Right cardiac atrium (tissue), 5 donors: ENCODE data around the gene SLC6A18. TPM values are rescaled to one million over a fixed set of nuclear protein-coding genes. Genes with fewer than 3 reads are reported as not detected.
A peak's percentile ranks its signal among the peaks of the same experiment; 100 is the strongest.

Experiments used
- ATAC-seq, 2 donors: fragments of 200-7000 bp; cut with Tn5 transposase; one replicate each; pipeline versions ENCODE4 v1.8.0 to v1.9.1; 2020; ENCODE audit warnings: moderate library complexity in 2 of 2, mild to moderate bottlenecking in 1 of 2
- DNase-seq, 3 donors: peaks; one replicate each; pipeline ENCODE4 v3.0.0-alpha.2; 2020
- H3K27ac ChIP-seq: one replicate; pipeline ENCODE4 v1.5.1; 2013; ENCODE audit warnings: mild to moderate bottlenecking, low read length, control low read depth, moderate library complexity
- H3K27me3 ChIP-seq: one replicate; pipeline ENCODE4 v1.6.1; 2013; ENCODE audit not compliant: control insufficient read depth, insufficient read depth
- H3K4me1 ChIP-seq: one replicate; pipeline ENCODE4 v1.6.1; 2013; ENCODE audit warnings: low read length; ENCODE audit not compliant: control insufficient read depth, insufficient read depth
- H3K4me3 ChIP-seq: one replicate; pipeline ENCODE4 v1.5.1; 2013; ENCODE audit warnings: low read length, control low read depth
- H3K9me3 ChIP-seq: one replicate; pipeline ENCODE4 v1.6.1; 2013; ENCODE audit warnings: low read length; ENCODE audit not compliant: control insufficient read depth
- WGBS: extraction: QIAGEN DNeasy Blood & Tissue Kit; methylation state at CpG from one replicate; pipeline ENCODE4 v1.1.7; 2013; 5-methylcytosine and 5-hydroxymethylcytosine counted together
- intact Hi-C, 4 donors: fragments of 100-400 bp; cut with DNase I; formaldehyde crosslinking; loops; one replicate each; pipeline versions ENCODE4 v1.11.0 to v1.14.0; 2022 to 2023
- polyA plus RNA-seq: library from polyadenylated mRNA; stranded (reverse); fragments of 200-250 nt; gene quantifications from one replicate; pipeline ENCODE4 v1.2.3, GENCODE V29; 2013
- total RNA-seq, 4 donors: library from RNA; stranded (reverse); fragmentation: NEBNext Ultra II Directional; extraction: Animal tissue kit (Norgen Biotek cat#: 25700); gene quantifications; one replicate each; pipeline ENCODE4 v1.2.1, GENCODE V29; 2021
- donor health status: healthy with polysubstance abuse.
- donor health status: DM: no; HTN: yes; CAD: no.
- donor health status: DM: no; HTN: no; CAD: no.
- donor health status: DM: no; HTN: yes; CAD: no; lungs with severe emphysema.
- donor health status: DM: yes; HTN: yes; CAD: no.

The SLC6A18 gene
- total and polyA plus RNA-seq, 5 donors = not detected

GRCh38 chr5:1203968-1204692 is 21.1 kb upstream of the SLC6A18 start:
- Histone ChIP-seq H3K27me3 (no peaks in the 10 kb centered on the region), H3K4me3 (no peak overlapping the region), H3K27ac (no peak overlapping the region), H3K4me1 (no peaks in the 10 kb centered on the region), H3K9me3 (no peaks in the 10 kb centered on the region)
- intact Hi-C loops = no loop called here
- DNase-seq = peak; percentile 10 to 65 (median 54)
- WGBS = 73% methylated on average over 25 of the region's 25 CpGs
- no peak for ATAC-seq

DNA sequence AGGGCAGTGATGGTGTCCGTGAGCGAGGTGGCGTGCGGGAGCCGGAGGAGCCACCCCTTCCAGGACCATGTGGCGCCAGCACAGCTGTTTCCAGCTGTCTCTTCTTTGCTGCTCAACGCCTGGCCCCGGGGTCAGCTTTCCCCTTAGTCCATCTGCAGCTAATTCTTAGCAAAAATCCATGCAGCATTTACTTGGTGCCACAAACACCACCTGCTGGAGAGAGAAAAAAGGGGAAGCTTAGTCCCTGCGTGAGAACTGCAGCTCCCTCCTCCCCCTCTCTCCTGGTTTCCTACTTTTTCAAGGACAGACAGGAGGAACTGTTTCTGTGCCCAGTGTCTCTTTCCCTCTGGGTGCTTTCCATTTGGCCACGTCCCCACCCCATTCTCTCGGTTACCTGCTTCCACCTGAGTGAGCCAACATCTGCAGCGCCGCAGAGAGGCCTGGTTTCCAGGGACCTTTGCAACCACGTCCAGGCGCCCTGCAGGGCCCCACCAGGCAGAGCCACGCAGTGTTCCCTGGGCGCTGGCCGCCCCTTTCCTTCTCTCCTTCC is 20.4 kb upstream of the SLC6A18 start:
- H3K4me1 ChIP-seq = no peaks in the 10 kb centered on the region
- no peaks in the 10 kb centered on the region for H3K9me3 ChIP-seq
- DNase-seq = peak; percentile 1 to 57 (median 21)
- no peaks in the 10 kb centered on the region for H3K27me3 ChIP-seq
- intact Hi-C loops = no loop called here
- H3K4me3 ChIP-seq = no peak overlapping the region
- no peak overlapping the region for H3K27ac ChIP-seq
- 31% methylated on average over 18 of the region's 18 CpGs for WGBS
- ATAC-seq = no peak

DNA sequence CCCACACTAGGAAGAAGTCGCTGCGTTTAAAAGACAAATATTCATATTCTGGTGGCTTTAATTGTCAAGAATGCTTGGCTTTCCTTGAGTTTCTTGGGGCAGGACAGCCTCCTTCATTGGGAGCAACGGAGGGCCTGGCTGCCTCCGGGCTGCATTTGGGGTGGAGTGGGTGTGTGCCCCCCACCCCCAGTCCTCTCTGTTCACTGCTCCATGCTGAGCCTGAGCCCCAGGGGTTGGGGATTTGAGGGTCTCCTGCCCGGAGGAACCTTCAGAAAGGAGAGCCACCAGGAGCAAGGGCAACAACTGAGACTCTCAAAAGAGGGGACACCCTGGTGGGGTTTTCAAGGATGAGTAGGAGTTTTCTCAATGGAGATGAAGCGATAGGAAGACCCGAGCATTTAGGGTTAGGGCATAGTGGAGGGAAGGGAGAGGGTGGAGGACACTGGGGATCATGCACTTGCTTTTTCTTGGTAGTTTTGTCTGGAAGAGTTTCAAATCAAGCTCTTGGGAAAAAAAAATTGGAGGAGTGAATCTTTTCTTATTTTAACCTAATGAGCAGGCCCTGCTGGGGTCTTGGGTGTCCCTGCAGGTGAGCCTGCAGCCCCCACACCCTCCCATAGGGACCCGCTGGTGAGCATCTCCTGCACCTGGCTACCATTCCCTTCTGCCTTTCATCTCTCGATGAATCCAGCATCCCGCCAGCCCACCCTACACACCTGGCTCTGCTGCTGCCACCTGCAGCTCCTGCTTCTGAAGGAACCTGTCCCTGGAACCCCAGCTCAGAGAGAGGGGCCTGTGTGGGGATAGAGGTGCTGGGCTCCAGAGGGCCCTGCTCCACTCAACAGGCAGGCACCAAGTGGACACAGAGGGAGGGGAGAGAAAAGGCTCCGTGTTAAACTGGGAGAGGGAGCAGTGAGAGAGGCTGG is 19.7 kb upstream of the SLC6A18 start:
- no peak overlapping the region for H3K27ac ChIP-seq
- no peaks in the 10 kb centered on the region for H3K4me1 ChIP-seq
- no peaks in the 10 kb centered on the region for H3K27me3 ChIP-seq
- DNase-seq = peak; percentile 9 to 24 (median 22)
- H3K9me3 ChIP-seq = no peaks in the 10 kb centered on the region
- intact Hi-C loops = no loop called here
- H3K4me3 ChIP-seq = no peak overlapping the region
- WGBS = 72% methylated on average over 11 of the region's 11 CpGs
- ATAC-seq = no peak

- Histone ChIP-seq H3K9me3 (no peaks in the 10 kb centered on the region), H3K4me3 (no peak overlapping the region), H3K27ac (no peak overlapping the region), H3K27me3 (no peaks in the 10 kb centered on the region), H3K4me1 (no peaks in the 10 kb centered on the region)
- 79% methylated on average over 49 of the region's 49 CpGs for WGBS
- DNase-seq = peak; percentile 4 to 54 (median 29)
- intact Hi-C loops = no loop called here
- no peak for ATAC-seq
Observed at GRCh38 chr5:1206521-1207412, 18.4 kb upstream of the SLC6A18 start.

DNA sequence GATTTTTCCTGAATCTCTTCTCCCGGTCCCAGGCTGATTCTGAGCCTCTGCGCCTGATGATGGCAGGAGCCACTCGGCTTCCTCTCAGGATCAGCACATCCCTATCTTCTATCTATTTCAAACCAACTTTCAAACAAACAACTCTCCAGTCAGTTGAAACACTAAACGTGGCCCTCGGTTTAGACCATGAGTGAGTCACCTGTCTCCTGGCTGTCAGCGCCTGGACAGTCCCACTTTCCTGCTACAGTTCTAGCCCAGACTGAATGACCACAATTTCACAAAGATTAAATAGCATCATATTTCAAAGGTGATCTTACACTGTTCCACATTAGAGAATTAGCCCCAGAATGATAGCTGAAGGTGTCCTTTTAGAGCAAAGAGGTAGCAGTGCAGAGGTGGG is 17.6 kb upstream of the SLC6A18 start:
- H3K27me3 ChIP-seq = no peaks in the 10 kb centered on the region
- H3K9me3 ChIP-seq = no peaks in the 10 kb centered on the region
- ATAC-seq (no peak), DNase-seq (no peak)
- H3K4me1 ChIP-seq = no peaks in the 10 kb centered on the region
- H3K4me3 ChIP-seq = no peak overlapping the region
- no peak overlapping the region for H3K27ac ChIP-seq
- 52% methylated on average over 6 of the region's 6 CpGs for WGBS
- intact Hi-C loops = no loop called here

DNA sequence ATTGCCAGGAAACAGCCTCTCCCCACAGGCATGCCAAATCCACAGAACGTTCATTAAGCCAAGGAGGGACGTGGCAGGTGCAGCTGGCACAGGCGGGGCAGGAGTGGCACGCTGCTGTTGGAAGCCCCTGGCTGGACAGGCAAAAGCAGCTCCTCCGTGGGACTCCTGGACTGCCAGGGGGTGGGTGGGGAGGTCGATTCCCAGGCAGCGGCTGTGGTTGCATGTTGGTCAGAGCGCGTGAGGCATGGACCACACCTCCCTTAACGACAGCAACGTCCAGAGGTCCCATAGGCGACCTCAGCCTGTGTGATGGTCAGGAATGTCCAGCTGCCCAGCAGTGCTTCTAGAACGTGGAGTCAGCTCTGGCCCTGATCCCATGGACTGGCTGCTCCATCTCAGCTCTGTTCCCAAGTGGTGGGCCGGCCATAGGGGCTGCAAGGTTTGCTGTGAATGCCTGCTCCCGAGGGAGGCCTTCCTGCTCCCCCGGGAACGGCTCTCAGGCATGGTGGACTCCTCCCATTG is 16.9 kb upstream of the SLC6A18 start:
- H3K27ac ChIP-seq = no peak overlapping the region
- no peaks in the 10 kb centered on the region for H3K9me3 ChIP-seq
- DNase-seq = peak; percentile 7 to 38 (median 11)
- H3K27me3 ChIP-seq = no peaks in the 10 kb centered on the region
- WGBS = 64% methylated on average over 17 of the region's 17 CpGs
- no peak for ATAC-seq
- H3K4me3 ChIP-seq = no peak overlapping the region
- H3K4me1 ChIP-seq = no peaks in the 10 kb centered on the region
- intact Hi-C loops = no loop called here

DNA sequence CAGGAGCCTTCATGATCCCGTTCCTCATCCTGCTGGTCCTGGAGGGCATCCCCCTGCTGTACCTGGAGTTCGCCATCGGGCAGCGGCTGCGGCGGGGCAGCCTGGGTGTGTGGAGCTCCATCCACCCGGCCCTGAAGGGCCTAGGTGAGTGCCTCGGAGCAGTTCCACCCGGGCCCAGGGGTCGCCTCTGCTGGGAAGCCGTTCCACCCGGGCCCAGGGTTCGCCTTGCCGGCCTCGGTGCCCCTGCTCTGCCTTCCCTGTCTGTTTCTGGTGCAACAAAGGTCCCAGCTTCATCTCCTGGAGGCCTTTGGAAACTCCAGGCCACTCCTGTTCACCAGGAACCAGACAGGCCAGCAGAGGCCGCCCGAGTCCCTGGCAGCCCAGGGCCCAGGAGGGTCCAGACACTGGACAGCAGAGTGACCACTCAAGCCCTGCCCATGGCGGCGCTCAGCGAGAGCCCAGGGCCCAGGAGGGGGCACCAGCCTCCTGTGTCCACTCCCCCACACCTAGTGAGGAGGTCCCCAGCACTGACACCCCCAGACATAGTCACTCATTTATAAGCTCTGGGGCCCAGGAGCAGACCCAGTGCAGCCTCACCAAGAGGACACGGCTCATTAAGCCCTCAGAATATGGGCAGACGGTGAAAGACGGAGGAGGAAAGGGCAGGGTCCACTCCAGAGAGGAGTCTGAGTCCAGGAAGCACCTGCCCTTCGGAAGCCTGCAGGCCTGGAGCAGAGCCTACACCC is 16.3 kb upstream of the SLC6A18 start:
- ATAC-seq = no peak
- WGBS = 73% methylated on average over 24 of the region's 24 CpGs
- peak; percentile 23 to 67 (median 41) for DNase-seq

DNA sequence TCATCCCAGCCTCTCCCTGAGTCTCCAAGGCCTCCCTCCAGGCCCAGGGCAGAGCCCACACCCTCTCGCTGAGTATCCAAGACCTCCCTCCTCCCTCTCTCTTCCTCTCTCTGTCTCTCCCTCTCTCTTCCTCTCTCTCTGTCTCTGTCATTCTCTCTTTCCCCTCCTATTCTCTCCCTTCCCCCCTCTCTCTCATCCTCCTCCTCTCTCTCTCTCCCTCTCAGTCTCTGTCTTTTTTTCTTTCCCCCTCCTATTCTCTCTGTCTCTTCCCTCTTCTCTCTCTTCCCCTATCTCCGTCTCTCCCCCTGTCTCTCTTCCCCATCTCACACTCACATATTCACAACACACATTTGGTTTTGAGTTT is 15.7 kb upstream of the SLC6A18 start:
- Histone ChIP-seq H3K27me3 (no peaks in the 10 kb centered on the region), H3K27ac (no peak overlapping the region), H3K4me3 (no peak overlapping the region), H3K4me1 (no peaks in the 10 kb centered on the region), H3K9me3 (no peaks in the 10 kb centered on the region)
- intact Hi-C loops = no loop called here
- DNase-seq = no peak
- no peak for ATAC-seq
- 26% methylated on average over 2 of the region's 2 CpGs for WGBS

More for the DNA sequence above, 16.3 kb upstream of the SLC6A18 start:
- no peaks in the 10 kb centered on the region for H3K4me1 ChIP-seq
- no peak overlapping the region for H3K27ac ChIP-seq
- intact Hi-C loops = no loop called here
- no peaks in the 10 kb centered on the region for H3K27me3 ChIP-seq
- H3K4me3 ChIP-seq = no peak overlapping the region
- no peaks in the 10 kb centered on the region for H3K9me3 ChIP-seq

- no peak overlapping the region for H3K27ac ChIP-seq
- ATAC-seq (no peak), DNase-seq (peak; percentile 7 to 46 (median 32))
- intact Hi-C loops = no loop called here
- no peaks in the 10 kb centered on the region for H3K27me3 ChIP-seq
- WGBS = 82% methylated on average over 21 of the region's 21 CpGs
- no peaks in the 10 kb centered on the region for H3K9me3 ChIP-seq
- no peak overlapping the region for H3K4me3 ChIP-seq
- H3K4me1 ChIP-seq = no peaks in the 10 kb centered on the region
Observed at GRCh38 chr5:1209896-1210776, 15.0 kb upstream of the SLC6A18 start.
